Loucy (cell line): ENCODE measurements around the gene ERVH48-1.
"Not testable (repeated sequence)": the region's sequence is repeated elsewhere in the genome, so short reads cannot be mapped to it uniquely, and the experiment has no call there.

Source experiments
- H2AFZ ChIP-seq: fragments of 200-600 bp; sonication (generic); 2 replicates; pipeline ENCODE4 v1.6.0; 2016; ENCODE audit warnings: antibody characterized with exemption, mild to moderate bottlenecking, low read length, moderate library complexity
- H3F3A ChIP-seq: fragments of 200-600 bp; 2 replicates; pipeline ENCODE4 v1.6.0; 2016; ENCODE audit warnings: antibody characterized with exemption, low read depth, mild to moderate bottlenecking
- H3K27me3 ChIP-seq: fragments of 200-600 bp; sonication (generic); 2 replicates; pipeline ENCODE4 v1.6.1; 2014; ENCODE audit warnings: low read length, mild to moderate bottlenecking; ENCODE audit not compliant: insufficient read depth, poor library complexity, severe bottlenecking
- H3K36me3 ChIP-seq: fragments of 200-600 bp; sonication (generic); 2 replicates; pipeline ENCODE4 v1.6.1; 2016; ENCODE audit warnings: low read length; ENCODE audit not compliant: insufficient read depth
- H3K4me1 ChIP-seq: fragments of 200-600 bp; sonication (generic); 2 replicates; pipeline ENCODE4 v1.5.1; 2014; ENCODE audit warnings: low read length, mild to moderate bottlenecking; ENCODE audit not compliant: insufficient read depth, poor library complexity, severe bottlenecking
- H3K4me2 ChIP-seq: fragments of 200-600 bp; sonication (generic); 2 replicates; pipeline ENCODE4 v1.6.0; 2014; ENCODE audit warnings: antibody characterized with exemption, low read length, low read depth, mild to moderate bottlenecking; ENCODE audit not compliant: poor library complexity, severe bottlenecking
- H3K4me3 ChIP-seq: fragments of 200-600 bp; sonication (generic); 2 replicates; pipeline ENCODE4 v1.5.1; 2014; ENCODE audit warnings: low read length, mild to moderate bottlenecking, mixed read lengths; ENCODE audit not compliant: poor library complexity, severe bottlenecking
- H3K79me2 ChIP-seq: fragments of 200-600 bp; sonication (generic); 2 replicates; pipeline ENCODE4 v1.6.1; 2014; ENCODE audit warnings: low read length; ENCODE audit not compliant: insufficient read depth
- H3K9ac ChIP-seq: fragments of 200-600 bp; sonication (generic); 2 replicates; pipeline ENCODE4 v1.6.0; 2014; ENCODE audit warnings: mild to moderate bottlenecking, low read depth, low read length, moderate library complexity; ENCODE audit not compliant: poor library complexity, severe bottlenecking
- H3K9me2 ChIP-seq: fragments of 200-600 bp; sonication (generic); replicated peaks from 2 replicates; pipeline ENCODE4 v1.6.1; 2016; ENCODE audit warnings: low read depth, low read length, mixed read lengths
- H3K9me3 ChIP-seq: fragments of 200-600 bp; sonication (generic); 2 replicates; pipeline ENCODE4 v1.6.1; 2014; ENCODE audit warnings: mild to moderate bottlenecking, antibody characterized with exemption, low read length, low read depth; ENCODE audit not compliant: insufficient read depth
- H4K20me1 ChIP-seq: fragments of 200-600 bp; sonication (generic); 2 replicates; pipeline ENCODE4 v1.6.0; 2014; ENCODE audit warnings: antibody characterized with exemption, low read length, mild to moderate bottlenecking; ENCODE audit not compliant: insufficient read depth, poor library complexity, severe bottlenecking
- CTCF ChIP-seq: fragments of 200-600 bp; sonication (generic); conservative IDR thresholded peaks from 2 replicates; pipeline ENCODE4 v1.5.1; 2014; ENCODE audit warnings: mild to moderate bottlenecking, antibody characterized with exemption, low read length
- EZH2phosphoT487 ChIP-seq: fragments of 200-600 bp; IDR thresholded peaks from 2 replicates; pipeline ENCODE4 v1.6.1; 2018; ENCODE audit warnings: antibody characterized with exemption, mild to moderate bottlenecking, moderate library complexity, borderline replicate concordance

The ERVH48-1 gene

GRCh38 chr21:42962380-42963007 lies 37.1 kb upstream of the ERVH48-1 start:
- Histone ChIP-seq H3K79me2 (no peaks in the 10 kb centered on the region), H3K4me1 (peaks cover 4% of the 10 kb centered on the region), H3F3A (no peaks in the 10 kb centered on the region), H3K36me3 (no peaks in the 10 kb centered on the region), H3K9me3 (no peaks in the 10 kb centered on the region), H3K27me3 (no peaks in the 10 kb centered on the region), H4K20me1 (no peaks in the 10 kb centered on the region), H3K9me2 (no peaks in the 10 kb centered on the region), H2AFZ (no peak overlapping the region), H3K4me3 (no peak overlapping the region), H3K4me2 (no peak overlapping the region), H3K9ac (no peak overlapping the region)
- no peak for TF ChIP-seq CTCF
- TF ChIP-seq EZH2phosphoT487 = no peak

DNA sequence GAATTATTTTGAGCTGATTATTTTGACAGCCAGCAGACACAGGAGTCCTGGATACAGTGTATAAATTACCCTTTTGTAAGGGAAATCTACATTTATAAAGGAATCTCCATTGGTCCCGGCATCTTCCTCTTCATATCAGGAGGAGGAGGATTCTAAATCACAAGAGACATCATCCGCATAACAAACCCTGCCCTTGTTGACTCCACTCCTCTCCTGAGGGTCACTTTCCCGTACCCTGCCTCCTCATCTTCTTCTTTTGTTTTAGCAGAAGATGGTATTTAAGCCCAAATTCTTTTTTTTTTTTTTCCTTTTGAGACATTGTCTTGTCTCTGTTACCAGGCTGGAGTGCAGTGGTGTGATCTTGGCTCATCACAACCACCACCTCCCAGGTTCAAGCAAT lies 34.3 kb upstream of the ERVH48-1 start:
- Histone ChIP-seq H3K9me2 (no peaks in the 10 kb centered on the region), H3K4me3 (no peak overlapping the region), H3F3A (no peaks in the 10 kb centered on the region), H3K9ac (no peak overlapping the region), H2AFZ (no peak overlapping the region), H3K79me2 (no peaks in the 10 kb centered on the region), H3K27me3 (no peaks in the 10 kb centered on the region), H4K20me1 (no peaks in the 10 kb centered on the region), H3K4me2 (no peak overlapping the region), H3K4me1 (peaks cover 4% of the 10 kb centered on the region), H3K36me3 (no peaks in the 10 kb centered on the region), H3K9me3 (no peaks in the 10 kb centered on the region)
- TF ChIP-seq EZH2phosphoT487 (no peak), CTCF (no peak)

DNA sequence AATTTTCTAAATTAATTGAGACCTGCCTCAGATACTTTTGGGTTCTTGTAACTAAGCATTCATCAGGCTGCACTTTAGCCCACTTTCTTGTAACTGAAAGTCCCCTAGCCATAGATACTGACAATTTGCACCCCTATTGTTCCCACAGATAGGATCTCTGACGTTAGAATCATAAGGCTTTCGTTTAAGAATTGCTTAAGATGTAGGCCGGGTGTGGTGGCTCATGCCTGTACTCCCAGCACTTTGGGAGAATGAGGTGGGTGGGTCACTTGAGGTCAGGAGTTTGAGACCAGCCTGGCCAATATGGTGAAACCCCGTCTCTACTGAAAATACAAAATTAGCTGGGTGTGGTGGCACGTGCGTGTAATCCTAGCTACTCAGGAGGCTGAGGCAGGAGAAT lies 32.7 kb upstream of the ERVH48-1 start:
- not testable (repeated sequence) for H3F3A ChIP-seq, H3K27me3 ChIP-seq, H4K20me1 ChIP-seq, H3K9me2 ChIP-seq, H3K9me3 ChIP-seq, H3K4me2 ChIP-seq, H3K4me3 ChIP-seq, H3K9ac ChIP-seq, H3K79me2 ChIP-seq, H3K36me3 ChIP-seq, H3K4me1 ChIP-seq, H2AFZ ChIP-seq
